Activated CD4-positive, alpha-beta T cell treated with anti-CD3 and anti-CD28 coated beads, Interleukin-2, amount 10 ng/mL, durations not matched to agents 24 days and 14 days (primary cell): ENCODE data around the gene PKP3. TPM values are rescaled to one million over a fixed set of nuclear protein-coding genes. Genes with fewer than 3 reads are reported as not detected.

Experiments
- total RNA-seq: library from RNA; stranded (reverse); gene quantifications from 2 replicates; pipeline ENCODE4 v1.2.3, GENCODE V29; 2022

The PKP3 gene
- total RNA-seq, 1 donor from 2014 or later, result not detected

Other genes with a start within 250 kb of the PKP3 start
- gene SCGB1C1, start 201.1 kb upstream of the PKP3 start, total RNA-seq, result not detected in 2 replicates
- 43.6 and 46.9 TPM in 2 replicates for gene BET1L, start 186.8 kb upstream of the PKP3 start, total RNA-seq
- 118 and 128 TPM in 2 replicates for gene RIC8A, start 186.5 kb upstream of the PKP3 start, total RNA-seq
- 16.5 and 17.6 TPM in 2 replicates for gene SIRT3, start 157.9 kb upstream of the PKP3 start, total RNA-seq
- 272 and 275 TPM in 2 replicates for gene PSMD13, start 157.2 kb upstream of the PKP3 start, total RNA-seq
- gene NLRP6, start 115.8 kb upstream of the PKP3 start, total RNA-seq, result 3.2 and 3.5 TPM in 2 replicates
- gene PGGHG, start 105.1 kb upstream of the PKP3 start, total RNA-seq, result 136 and 142 TPM in 2 replicates
- not detected in 2 replicates for gene IFITM5, start 94.7 kb upstream of the PKP3 start, total RNA-seq
- gene IFITM2, start 86.4 kb upstream of the PKP3 start, total RNA-seq, result 659 and 674 TPM in 2 replicates
- 241 and 256 TPM in 2 replicates for gene IFITM1, start 80.2 kb upstream of the PKP3 start, total RNA-seq
- 5.0 and 6.0 TPM in 2 replicates for gene IFITM3, start 73.3 kb upstream of the PKP3 start, total RNA-seq
- 3.9 and 4.1 TPM in 2 replicates for gene B4GALNT4, start 24.7 kb upstream of the PKP3 start, total RNA-seq
- 40.7 and 42.7 TPM in 2 replicates for gene SIGIRR, start 20.8 kb downstream of the PKP3 start, total RNA-seq
- gene ANO9, start 47.8 kb downstream of the PKP3 start, total RNA-seq, result 35.4 and 36.9 TPM in 2 replicates
- gene PTDSS2, start 56.1 kb downstream of the PKP3 start, total RNA-seq, result 31.0 and 31.8 TPM in 2 replicates
- 130 and 134 TPM in 2 replicates for gene RNH1, start 113.0 kb downstream of the PKP3 start, total RNA-seq
- gene HRAS, start 141.4 kb downstream of the PKP3 start, total RNA-seq, result 70.8 and 94.4 TPM in 2 replicates
- gene LRRC56, start 143.3 kb downstream of the PKP3 start, total RNA-seq, result 2.1 and 2.3 TPM in 2 replicates
- 0.47 and 1.1 TPM in 2 replicates for gene LMNTD2, start 166.5 kb downstream of the PKP3 start, total RNA-seq
- 21.8 and 23.1 TPM in 2 replicates for gene RASSF7, start 166.8 kb downstream of the PKP3 start, total RNA-seq
- gene PHRF1, start 182.3 kb downstream of the PKP3 start, total RNA-seq, result 54.8 and 57.4 TPM in 2 replicates
- 42.8 and 45.3 TPM in 2 replicates for gene IRF7, start 221.7 kb downstream of the PKP3 start, total RNA-seq
- gene CDHR5, start 230.7 kb downstream of the PKP3 start, total RNA-seq, result not detected in 2 replicates
- gene SCT, start 233.0 kb downstream of the PKP3 start, total RNA-seq, result not detected in 2 replicates
- 0.14 and 0.28 TPM in 2 replicates for gene DRD4, start 243.1 kb downstream of the PKP3 start, total RNA-seq